Stimulated activated CD4-positive, alpha-beta T cell treated with anti-CD3 and anti-CD28 coated beads, Interleukin-12 subunit alpha, Interleukin-12 subunit beta, amount 100 ng/mL, for 48 hours (primary cell): ENCODE results near the gene NEDD1.

Experiments used
- DNase-seq, 3 donors: peaks; one replicate each; pipeline ENCODE4 v3.0.0-alpha.2; 2020; ENCODE audit warnings: low read depth in 2 of 3, low spot score in 1 of 3

Gene NEDD1

DNA sequence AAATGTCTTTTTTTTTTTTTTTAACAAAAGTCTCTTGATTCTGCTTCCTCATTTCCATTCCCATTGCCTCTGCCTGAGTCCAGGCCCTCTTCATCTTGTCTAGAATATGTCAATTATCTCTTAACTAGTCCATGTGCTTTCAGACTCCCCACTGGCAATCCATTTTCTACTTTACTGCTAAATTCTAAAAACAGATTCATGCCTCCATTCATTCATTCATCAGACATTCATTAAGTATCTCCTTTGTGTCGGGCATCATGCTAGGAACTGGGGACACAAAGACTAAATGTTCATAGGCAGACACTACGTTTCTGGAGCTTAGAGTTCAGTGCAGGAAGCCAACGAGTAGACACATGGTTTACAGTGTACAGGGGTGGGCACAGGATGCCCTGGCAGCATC lies 9.6 kb upstream of the NEDD1 start:
- no peak for DNase-seq

DNA sequence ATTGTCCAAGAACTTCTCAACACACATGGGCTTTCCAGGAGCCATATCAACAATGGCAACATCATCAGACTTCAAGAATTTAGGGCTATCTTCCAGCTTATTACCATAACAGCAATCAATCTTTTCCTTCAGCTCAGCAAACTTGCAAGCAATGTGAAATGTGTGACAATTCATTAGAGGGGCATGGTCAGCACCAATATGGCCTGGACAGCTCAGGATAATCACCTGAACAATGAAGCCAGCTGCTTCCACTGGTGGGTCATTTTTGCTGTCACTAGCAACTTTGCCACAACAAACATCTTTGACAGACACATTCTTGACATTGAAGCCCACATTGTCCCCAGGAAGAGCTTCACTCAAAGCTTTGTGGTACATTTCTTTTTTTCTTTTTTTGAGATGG lies 5.9 kb upstream of the NEDD1 start:
- DNase-seq: no peak

DNA sequence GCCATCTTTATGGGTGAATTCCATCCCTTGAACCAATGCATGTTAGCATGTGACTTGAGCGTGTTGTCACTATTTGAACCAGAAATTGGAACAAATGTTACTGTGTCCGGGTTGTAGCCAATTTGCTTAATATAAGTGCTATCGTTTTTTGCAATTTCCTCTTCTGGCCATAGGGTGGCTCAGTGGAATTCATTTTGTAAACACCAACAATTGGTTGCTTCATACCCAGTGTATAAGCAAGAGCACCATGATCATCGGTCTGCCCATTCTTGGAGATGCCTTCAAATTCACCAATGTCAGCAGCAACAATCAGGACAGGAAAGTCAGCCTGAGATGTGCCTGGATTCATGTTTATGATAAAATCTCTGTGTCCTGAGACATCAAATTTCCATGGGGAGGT lies 5.0 kb upstream of the NEDD1 start:
- no peak for DNase-seq

DNA sequence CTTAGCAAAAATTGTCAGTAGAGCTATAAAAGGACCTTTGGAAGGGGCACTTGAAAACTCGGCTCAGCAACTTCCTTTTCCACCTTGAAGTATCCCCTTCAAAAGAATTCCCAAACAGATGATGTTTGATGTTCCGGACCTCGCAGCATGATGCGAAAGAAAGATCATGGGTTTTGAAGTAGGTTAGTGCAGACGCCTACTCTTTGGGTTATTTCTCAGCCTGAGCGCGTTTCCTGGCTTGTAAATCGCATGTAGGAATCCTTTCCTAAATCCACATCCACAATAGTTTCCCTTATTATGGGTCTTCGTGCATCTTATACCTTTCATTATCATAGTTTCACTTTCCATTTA lies 584 bp upstream of the NEDD1 start:
- no peak for DNase-seq

DNA sequence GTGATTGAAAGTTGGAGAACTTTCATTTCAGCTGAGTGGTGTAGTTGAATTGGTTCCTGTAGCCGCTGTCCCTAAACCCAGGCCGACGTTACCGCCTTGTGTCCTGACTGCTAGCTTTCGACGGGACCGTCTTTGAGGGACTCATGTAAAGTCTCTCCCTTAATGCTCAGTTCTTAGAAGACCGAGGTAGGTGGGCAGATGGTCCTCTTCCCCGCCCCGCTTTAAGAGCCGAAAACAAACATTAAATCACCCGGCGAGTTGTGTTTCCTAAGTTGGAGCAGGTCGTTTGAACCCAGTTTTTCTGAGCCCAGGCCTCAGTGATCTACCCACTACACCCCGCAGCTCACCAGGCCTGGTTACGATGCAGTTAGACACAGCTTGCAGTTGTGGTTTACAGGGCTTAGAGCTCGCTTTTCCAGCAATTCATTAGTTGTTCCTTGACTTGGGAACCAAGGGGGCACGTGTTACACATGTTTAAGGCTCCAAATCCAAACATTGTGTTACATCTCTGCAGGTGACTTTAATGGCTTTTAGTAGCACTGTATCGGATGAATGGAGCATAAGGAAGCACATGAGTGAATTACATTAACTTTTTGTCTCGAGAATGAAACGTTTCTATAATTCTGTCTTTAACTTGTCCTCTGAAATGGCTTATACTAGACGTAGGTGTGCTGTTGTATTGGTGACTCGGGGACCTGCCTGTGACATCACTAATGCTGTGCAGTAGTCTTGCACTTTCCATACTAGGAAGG lies 790 bp downstream of the NEDD1 start:
- DNase-seq: no peak

DNA sequence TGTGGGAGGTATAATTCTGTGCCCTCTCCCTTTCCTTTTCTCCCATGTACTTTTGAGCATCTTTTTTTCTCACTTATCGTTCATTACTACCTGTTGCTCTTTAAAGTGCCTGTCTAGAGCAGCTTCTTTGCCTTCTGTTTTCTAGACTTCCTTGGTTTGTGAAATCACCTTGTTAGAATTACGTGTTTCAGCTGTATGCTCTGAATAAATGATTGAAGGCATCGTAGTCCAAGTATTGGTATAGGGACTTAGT lies 1.3 kb downstream of the NEDD1 start:
- DNase-seq: no peak

DNA sequence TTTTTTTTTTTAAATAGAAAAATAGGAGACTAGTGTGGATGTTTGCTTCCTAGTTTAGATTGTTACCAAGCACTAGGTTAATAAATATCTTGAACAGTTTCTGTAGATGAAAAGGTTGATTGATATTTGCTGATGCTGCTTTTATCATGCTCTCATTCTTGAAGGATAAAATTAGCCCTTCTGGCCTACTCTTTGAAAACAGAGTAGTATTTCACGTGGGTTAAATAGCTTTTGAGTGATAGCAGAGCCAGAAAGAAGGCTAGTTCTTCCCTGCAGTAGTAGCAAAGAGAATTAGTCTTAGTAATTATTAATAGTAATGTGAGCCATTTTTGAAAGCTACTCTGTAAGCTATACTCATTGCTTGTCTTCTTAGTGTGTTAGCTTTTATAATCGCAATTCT lies 5.2 kb downstream of the NEDD1 start:
- no peak for DNase-seq

DNA sequence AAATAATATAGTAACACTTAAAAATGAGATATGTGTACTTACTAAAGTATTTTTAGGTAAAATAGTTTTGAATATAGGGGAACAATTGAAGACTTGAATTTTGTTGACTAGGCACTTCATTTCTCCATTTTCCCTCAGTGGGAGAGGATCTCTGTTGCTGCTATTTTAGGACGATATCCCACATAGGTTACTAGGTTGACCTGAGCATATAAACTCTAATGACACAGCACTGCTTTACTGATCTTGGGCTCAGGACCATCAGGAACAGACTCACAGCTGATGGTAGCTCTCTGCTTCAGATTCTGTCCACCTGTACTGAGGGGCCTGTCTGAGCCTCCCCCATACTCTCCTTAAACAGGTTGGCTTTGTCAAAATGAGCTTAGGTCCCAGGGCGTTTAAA lies 5.9 kb downstream of the NEDD1 start:
- no peak for DNase-seq

DNA sequence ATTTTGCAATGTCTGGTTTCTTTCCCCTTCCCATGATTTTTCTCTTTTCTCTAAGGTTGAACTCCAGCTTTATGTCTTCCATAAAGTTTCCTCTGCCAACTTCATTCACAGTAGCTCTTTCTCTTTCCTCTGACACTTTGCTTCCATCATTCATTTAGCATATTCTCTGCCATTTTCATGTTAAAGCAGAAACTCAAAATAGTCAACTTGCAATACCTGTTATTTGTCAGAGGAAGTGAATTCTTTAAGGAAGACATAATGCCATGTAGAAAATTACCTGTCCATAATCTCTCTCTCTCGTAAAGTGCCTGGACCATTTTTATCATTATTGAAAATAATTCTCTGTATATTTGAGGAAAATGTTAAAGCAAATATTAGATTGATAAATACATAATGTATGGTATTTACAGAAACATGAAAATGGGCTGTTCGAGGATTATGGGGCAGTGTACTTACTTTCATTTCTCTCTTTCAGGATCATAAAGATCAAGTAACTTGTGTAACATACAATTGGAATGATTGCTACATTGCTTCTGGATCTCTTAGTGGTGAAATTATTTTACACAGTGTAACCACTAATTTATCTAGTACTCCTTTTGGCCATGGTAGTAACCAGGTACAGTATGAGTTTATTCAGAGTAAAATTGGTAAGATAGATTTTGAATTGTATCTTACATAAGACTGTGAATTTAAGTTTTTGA lies 12.6 kb downstream of the NEDD1 start:
- DNase-seq: no peak

DNA sequence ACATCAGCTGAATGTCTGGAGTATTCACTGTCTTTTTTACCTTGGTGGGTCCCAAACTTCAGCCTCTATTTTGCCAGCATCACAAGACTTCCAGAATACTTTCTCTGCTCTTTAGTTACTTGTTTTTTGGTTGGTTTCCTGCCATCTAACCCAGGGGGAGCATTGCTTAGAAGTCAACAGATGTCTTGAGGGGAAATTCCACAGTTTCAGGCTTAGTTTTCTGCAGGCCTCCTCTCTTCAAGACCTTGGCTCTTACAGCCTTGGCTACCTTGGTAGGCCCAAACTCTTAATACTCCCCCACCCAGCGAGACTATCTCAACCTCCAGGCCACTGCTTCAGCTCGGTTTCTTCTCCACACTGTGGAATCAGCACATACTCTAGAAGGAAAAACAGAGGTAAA lies 41.7 kb downstream of the NEDD1 start:
- no peak for DNase-seq

DNA sequence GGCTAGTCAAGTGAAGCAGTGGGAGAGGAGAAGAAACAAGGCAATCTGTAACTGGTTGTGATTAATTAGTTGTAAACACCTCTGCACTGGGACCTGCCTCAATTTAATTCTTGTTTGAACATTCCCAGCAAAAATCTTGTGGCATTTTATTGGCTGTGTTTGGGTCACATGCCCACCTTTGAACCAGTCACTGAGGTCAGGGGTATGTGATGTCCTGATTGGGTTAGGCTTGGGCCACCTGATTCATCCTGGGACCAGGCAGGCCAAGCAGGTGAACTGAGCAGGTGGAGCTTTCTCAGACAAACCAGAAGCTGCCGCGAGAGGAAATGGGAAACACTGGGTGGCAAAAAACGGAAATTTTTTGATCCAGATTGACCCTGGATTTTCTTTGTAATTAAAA lies 72.5 kb downstream of the NEDD1 start:
- DNase-seq: no peak

DNA sequence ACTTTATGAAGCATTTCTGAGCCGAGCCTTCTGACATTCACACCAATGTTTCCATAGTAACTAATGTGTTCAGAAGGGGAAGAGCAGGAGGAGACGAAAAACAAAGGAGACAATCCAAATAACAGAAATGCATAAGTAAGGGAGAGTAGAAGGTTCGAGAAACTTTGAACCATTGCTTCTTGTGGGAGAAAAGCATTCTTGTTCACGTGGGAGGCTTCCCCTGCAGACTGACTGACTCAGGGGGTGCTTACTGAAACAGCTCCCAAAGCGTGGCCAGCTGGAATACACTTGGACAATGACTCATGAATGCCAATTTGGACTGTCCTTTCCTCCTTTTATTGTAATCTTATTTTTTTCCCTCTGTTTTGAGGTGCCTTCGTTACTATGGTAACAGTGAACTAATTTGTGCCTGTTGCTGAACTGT lies 73.9 kb downstream of the NEDD1 start:
- no peak for DNase-seq

DNA sequence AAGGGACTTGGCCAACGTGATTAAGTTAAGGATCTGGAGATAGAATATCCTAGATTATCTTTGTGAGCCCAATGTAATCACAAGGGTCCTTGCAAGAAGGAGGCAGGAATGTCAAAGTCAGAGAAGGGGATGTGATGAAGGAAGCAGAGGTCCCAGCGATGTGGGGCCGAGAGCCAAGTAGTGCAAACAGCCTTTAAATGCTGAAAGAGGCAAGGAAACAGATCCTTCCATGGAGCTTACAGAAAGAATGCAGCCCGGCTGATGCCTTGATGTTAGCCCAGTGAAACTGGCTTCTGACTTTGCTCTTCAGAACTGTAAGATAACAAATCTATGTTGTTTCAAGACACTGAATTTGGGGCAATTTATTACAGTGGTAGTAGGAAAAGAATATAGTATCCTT lies 74.9 kb downstream of the NEDD1 start:
- no peak for DNase-seq

DNA sequence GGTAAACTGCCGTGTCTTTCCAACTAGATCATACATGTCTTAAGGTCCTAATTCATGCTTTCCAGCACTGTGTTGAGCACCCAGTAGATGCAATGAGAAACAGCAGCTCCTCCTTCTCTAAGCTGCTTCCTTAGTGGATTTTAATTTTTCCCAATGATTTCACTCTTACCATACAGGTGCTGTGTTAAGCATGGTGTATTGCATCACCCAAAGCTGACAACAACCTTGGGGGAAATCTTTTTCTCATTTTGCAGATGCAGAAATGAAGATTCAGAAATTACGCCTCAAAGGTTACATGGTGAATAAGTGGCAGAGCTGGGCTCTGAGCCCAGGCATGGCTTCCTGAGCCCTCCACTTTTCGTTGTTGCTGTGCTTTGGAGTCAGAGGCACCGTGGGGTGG lies 75.6 kb downstream of the NEDD1 start:
- DNase-seq: no peak

DNA sequence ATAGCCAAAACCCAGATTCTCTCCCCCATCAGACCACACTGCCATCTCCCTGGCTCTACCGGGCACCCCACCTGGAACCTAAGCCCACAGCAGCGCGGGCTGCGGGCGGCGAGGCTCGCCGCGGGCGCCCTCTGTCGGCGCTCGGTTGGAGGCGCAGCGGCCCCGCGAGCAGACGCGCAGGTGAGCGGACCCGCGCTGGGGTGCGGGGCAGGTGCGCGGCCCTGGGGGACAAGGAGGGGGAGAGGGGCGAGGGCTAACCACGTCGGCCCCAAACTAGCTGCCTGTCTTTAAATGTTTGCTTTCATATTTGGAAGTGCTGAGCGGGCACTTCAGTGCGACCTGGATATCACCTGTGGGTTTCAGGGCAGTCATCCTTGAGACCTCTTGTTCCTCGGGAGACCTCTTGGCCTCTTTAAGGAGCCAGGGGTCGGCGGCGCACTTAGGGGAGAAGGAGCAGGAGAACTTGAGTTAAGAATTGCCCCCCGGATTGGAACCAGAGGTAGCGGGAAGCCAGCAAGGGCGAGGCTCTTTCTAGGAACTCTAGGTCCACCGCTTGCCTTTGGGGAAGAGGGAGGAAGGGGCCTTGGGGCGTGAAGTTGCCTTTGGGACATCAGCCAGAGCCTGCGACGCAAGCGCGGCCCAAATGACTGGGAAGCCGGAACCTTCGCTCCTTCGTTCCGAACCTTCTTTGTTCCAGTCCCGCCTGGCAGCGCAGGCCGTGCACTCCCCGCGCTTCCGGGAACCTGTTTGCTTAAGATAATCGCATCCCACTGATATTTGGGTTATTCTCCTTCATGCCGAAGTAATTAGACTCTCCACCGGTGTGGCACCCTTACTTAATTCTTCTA lies 78.7 kb downstream of the NEDD1 start:
- peak; percentile 3 to 12 (median 12) for DNase-seq

DNA sequence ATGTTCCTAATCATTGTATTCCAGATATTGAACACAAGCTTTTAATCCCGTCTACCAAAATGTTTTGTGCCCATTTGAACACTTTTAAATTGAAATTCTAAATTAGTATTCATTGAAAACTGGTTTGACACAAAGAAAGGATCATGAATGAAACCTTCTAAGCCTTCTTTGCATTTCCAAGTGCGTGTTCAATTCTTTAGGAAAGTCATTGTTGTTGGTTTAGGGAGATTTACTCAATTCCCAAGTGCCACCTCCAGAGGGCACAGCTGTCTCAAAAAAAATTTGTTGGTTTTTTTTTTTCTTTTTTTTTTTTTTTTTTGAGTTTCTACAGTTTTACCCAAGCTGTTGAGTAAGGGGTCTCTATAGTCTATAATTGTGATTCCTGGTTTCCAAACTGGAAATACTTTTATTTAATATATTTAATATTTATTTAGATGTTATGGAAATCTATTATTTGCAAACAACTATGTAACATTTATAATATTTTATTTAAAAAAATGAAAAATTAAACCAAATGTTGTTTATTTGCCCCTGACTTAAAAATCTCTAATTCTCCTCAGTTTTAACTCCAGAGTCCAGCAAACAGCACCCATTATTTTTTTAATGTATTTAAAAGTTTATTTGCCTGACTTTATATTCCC lies 79.9 kb downstream of the NEDD1 start:
- no peak for DNase-seq

DNA sequence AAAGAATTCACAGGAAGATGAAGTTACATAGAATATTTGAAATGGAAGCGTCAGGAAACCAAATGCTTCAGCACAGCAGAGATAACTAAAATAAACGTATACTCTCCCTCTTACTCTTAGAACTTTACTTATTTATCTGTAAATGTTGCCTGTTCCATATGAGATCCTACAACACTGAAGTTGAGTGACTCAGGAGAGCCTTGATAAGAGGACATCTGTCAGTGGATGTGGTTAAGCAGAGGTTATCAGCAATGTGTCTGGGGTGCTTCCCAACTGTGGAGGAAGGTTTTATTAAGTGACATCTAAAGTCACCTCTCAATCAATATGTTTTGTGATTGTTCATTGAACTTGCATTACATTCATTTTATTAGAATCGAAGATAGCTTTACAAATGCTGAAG lies 81.9 kb downstream of the NEDD1 start:
- no peak for DNase-seq

DNA sequence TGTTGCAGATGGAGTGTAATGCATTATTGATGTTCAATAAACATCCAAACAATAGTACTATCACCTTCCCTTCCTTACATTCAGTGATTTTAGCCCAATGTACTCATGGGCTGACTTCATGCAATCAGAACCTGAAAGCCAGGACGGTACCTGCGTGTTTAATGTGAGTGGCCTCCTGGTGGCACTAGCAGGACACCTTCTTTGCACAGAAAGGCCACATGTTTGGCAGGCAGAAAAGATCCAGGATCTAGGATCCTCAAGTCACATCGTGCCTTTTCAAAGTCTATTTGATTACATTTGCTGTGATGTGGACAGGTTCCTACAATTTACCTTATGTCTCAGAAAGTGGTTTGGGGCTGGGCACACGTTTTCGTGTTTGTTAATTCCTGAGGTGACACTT lies 82.9 kb downstream of the NEDD1 start:
- DNase-seq: no peak

DNA sequence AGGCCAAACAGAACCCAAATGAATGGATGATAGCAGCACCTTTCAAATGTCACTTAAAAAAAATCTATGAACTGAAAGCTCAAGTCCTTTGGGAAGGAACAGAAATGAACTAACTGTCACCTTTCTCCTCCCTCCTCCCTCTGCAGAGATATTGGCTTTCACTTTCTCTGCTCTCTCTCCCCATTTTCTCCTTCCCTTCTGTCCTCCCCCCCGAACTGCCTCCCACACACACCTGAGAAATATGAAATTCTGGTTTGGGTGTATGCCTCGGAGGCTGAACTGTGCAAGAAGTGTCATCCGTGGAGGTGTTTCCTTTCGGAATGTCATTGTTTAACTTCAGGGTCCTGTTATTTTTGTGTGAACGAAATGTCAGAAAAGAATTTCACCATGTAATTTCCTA lies 87.8 kb downstream of the NEDD1 start:
- DNase-seq: no peak

DNA sequence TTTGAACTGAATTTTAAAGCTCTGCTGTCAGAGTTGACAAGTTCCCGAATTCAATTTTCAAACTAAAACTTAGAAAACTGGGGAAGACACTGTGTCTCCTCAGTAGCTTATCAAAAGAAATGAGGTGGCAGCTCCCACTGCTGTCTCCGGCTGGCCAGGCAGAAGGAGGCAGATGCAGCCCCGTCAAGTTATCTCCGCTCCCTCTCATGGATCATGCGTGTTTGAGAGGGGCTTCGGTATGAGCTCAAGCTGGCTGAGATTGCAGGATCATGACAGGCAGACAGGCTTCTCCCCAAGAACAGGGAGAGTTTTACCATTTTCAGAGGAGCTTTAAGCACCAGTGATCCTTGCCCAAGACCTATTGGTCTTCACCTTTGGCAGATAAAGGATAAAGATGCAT lies 88.8 kb downstream of the NEDD1 start:
- no peak for DNase-seq

DNA sequence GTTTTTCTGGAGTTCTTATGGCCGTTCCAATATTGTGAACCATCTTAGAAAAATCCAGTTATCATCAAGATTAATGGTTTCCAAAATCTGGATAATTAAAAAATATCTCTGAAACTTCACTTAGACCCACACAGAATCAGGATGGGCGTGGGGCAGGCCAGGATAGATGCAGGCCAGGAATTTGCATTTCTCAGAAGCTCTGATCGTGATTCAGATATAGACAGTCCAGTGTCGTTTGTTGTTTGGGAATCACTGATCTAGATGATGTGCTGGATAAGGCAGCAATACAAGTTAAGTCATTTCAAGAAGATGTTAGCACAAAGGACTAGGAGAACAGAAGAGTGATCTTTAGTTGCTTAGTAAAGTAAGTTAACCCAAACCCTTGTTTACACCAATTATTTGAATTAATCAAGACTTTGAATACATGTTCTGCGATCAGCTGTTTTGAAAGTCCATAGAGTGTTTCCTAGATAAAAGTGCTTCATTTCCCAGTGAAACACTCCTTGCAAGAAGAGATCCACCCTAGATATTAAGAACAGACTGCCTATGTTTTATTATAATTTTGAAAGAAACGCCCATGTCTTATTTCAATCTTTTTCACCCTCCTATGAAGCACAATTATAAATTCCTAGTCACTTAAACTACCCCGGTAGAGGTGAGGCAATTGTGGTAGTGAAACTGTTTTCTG lies 90.9 kb downstream of the NEDD1 start:
- DNase-seq: no peak
